Omental fat pad (tissue), 4 donors: ENCODE measurements around the gene TNPO3. TPM values are rescaled to one million over a fixed set of nuclear protein-coding genes. Genes with fewer than 3 reads are reported as not detected.
A peak's percentile ranks its signal among the peaks of the same experiment; 100 is the strongest.

Source experiments
- ATAC-seq: fragments of 150-250 bp; one replicate; pipeline ENCODE4 v1.9.1; 2016; ENCODE audit warnings: mild to moderate bottlenecking, moderate library complexity; ENCODE audit not compliant: low FRiP score
- DNase-seq: peaks from one replicate; pipeline ENCODE4 v3.0.0-alpha.2; 2019; ENCODE audit warnings: low spot score
- total RNA-seq, 4 donors: library from RNA; depleted of rRNA; stranded (reverse); fragments of >200 nt; gene quantifications; one replicate each; pipeline ENCODE4 v1.1.0, GENCODE V29; 2016
- TF ChIP-seq, protein P1 (sequence below), 3 donors: fragments of 450-650 bp; IDR thresholded peaks; one replicate each; pipeline ENCODE4 v1.5.1; 2016 to 2017; ENCODE audit warnings: antibody characterized with exemption in 3 of 3, mild to moderate bottlenecking in 3 of 3, moderate library complexity in 2 of 3

Gene TNPO3
- total RNA-seq, 4 donors from 2014 or later, result 34.1 to 45.9 (median 41.1) TPM

DNA sequence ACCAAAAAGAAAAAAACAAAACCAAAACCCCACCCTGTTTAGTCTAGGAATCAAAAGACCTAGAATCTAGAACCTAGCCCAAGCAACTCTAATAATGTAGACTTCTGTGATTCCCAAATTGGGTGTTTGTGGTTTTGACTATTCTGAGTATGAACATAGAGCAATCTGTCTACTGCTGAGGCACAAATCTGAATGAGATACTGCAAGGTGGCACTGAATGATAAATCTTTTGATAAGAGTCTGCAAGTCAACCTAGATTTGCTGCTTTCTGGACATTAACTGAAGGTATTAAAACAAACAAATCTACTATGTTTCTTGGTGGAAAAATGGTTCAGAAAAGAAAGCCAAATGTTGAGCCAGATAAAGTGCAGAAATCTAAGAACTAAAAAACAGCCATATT is 66.5 kb downstream of the TNPO3 start:
- DNase-seq, result no peak
- TF ChIP-seq, protein P1, sequence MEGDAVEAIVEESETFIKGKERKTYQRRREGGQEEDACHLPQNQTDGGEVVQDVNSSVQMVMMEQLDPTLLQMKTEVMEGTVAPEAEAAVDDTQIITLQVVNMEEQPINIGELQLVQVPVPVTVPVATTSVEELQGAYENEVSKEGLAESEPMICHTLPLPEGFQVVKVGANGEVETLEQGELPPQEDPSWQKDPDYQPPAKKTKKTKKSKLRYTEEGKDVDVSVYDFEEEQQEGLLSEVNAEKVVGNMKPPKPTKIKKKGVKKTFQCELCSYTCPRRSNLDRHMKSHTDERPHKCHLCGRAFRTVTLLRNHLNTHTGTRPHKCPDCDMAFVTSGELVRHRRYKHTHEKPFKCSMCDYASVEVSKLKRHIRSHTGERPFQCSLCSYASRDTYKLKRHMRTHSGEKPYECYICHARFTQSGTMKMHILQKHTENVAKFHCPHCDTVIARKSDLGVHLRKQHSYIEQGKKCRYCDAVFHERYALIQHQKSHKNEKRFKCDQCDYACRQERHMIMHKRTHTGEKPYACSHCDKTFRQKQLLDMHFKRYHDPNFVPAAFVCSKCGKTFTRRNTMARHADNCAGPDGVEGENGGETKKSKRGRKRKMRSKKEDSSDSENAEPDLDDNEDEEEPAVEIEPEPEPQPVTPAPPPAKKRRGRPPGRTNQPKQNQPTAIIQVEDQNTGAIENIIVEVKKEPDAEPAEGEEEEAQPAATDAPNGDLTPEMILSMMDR (IDR thresholded peaks at IDR 0.05), result no peak
- no peak for ATAC-seq

DNA sequence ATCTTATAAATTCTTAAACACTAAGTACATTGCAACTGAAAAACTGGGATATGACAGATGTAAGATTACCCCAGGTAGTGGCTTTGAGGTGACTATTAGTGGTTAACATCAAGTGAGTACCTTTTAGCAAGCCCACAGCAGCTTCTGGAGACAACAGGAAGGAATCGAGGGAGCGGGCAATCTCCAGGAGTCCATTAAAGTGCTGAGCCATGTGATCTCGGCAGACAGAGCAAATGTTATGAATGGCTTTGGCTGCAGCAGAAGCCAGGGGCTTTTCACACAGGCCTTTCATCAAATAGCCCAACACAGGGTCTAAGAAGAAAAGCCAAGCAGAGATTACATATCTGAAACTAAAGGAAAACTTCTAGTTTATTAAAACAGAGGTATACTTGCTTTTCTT is 68.3 kb downstream of the TNPO3 start:
- no peak for DNase-seq
- ATAC-seq, result no peak

DNA sequence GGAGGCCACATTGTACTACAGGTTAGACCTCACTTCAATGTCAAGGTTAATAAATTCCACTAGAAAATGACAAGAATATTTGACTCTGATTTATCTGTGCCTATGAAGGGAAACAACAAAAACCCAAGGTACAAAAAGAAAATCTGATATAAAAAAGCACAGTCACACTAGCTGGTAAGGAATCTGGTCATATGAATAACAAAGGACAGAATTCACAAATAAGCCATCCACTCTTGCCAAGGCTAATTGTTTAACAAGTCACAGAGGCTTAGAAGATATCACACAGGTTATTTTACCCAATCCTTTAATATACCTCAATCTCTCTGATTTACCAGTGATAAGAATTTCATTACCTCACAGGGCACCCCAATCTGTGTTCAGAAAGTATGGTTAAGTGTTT is 69.3 kb downstream of the TNPO3 start:
- ATAC-seq, result no peak
- TF ChIP-seq, protein P1 (IDR thresholded peaks at IDR 0.05), result no peak
- DNase-seq, result no peak

More for the DNA sequence above, 68.3 kb downstream of the TNPO3 start:
- TF ChIP-seq, protein P1 (IDR thresholded peaks at IDR 0.05), result no peak

DNA sequence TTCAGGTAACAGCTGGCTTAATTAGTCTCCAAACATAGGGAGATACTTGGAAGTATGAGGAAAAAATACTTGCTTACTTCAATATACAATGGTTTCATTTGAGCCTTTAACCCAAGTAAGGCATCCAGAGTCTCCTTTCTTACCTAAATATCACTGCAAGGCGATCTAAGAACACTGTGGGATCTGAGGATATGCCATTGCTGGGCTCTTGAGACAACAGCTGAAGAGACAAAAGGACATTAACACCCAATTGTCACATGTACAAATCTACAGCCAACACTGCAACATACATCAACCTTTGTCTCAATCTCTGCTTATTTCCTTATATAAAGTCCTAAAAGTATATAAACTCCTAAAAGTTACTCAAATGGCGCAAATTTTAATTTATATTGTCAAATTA is 72.8 kb downstream of the TNPO3 start:
- no peak for ATAC-seq
- TF ChIP-seq, protein P1 (IDR thresholded peaks at IDR 0.05), result no peak
- DNase-seq, result no peak

DNA sequence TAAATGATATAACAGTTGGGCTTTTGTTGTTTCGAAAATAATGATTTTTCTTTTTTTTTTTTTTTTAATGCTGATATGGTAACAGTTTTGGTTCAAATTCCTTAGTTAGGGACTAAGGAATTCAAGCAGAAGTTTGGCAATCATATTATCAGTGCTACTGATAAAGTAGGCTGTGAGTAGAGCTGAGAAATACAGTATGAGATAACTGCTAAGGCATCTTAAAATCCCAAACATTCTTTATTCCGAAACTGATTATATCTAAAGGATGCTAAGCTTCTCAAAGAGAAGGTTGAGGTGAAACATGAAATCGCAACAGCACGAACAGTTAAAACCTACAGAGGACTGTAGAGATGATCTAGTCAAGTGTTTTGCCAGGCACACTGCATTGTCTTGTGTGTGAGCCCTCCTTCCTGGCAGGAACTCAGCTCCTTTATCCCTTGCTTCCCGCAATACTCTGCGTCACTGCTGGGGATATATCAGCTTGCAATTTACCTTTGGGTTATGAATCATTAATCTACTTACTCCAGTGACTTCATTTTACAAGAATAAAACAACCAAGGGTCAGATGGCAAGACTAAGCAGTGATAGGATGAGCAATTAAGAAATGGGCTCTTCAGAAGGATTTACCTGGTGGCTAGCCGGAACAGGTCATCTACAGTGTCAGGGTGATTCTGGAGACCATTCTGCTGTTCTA is 80.5 kb downstream of the TNPO3 start:
- DNase-seq (no peak), ATAC-seq (peak; percentile 91)
- TF ChIP-seq, protein P1 (IDR thresholded peaks at IDR 0.05), result no peak

DNA sequence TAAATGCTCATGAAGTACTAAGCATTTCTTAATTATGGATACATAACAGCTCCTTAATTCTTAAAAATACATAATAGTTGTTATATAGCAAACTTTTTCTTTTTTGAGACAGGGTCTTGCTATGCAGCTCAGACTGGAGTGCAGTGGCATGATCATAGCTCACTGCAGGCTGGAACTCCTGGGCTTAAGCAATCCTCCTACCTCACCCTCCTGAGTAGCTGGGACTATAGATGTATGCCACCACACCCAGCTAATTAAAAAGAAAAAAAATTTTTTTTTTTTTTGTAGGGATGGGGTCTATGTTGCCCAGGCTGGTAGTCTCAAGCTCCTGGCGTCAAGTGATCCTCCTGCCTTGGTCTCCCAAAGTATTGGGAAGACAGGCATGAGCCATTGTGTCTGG is 86.3 kb downstream of the TNPO3 start:
- TF ChIP-seq, protein P1 (IDR thresholded peaks at IDR 0.05), result no peak
- no peak for ATAC-seq
- no peak for DNase-seq

DNA sequence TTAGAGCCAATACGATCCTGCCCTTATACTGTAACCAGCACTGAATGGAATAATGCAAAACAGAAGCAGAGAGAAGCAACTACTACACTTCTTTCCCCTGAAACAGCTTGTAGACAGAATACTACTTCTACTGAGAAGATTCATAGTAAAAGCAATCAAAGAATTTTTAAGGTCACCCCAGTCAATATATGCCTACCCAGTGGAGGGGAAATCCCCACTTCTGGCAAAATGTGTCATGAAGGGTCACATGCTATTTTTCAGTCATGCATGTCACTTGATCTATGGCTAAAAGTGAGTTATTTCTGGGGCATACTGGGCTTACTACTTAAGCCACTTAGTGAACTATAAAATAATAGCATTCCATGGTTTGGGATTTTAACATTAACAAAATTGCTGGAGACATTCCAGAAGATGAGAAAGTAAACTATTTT is 91.6 kb downstream of the TNPO3 start:
- ATAC-seq (no peak), DNase-seq (no peak)
- TF ChIP-seq, protein P1 (IDR thresholded peaks at IDR 0.05), result no peak
